SU-DHL-6 (cell line): Measurements from ENCODE around the gene STARD3.
"Not testable (repeated sequence)": the region's sequence is repeated elsewhere in the genome, so short reads cannot be mapped to it uniquely, and the experiment has no call there.

ENCODE experiments used
- H2AFZ ChIP-seq: fragments of 200-600 bp; sonication (generic); 2 replicates; pipeline ENCODE4 v1.6.1; 2014; ENCODE audit warnings: low read depth, mild to moderate bottlenecking, moderate library complexity, mixed read lengths, antibody characterized with exemption, low read length; ENCODE audit not compliant: severe bottlenecking
- H3F3A ChIP-seq: fragments of 200-600 bp; shearing (Covaris generic); 2 replicates; pipeline ENCODE4 v1.6.0; 2016; ENCODE audit warnings: antibody characterized with exemption, mild to moderate bottlenecking; ENCODE audit not compliant: insufficient read depth
- H3K27ac ChIP-seq: fragments of 200-600 bp; sonication (generic); 2 replicates; pipeline ENCODE4 v1.5.1; 2016; ENCODE audit warnings: low read depth, mild to moderate bottlenecking, low read length, moderate library complexity, mixed read lengths
- H3K27me3 ChIP-seq: fragments of 200-600 bp; sonication (generic), shearing (Covaris generic); 2 replicates; pipeline ENCODE4 v1.6.0; 2014; ENCODE audit warnings: mild to moderate bottlenecking, low read length
- H3K36me3 ChIP-seq: fragments of 200-600 bp; sonication (generic); 2 replicates; pipeline ENCODE4 v1.6.1; 2014; ENCODE audit warnings: mild to moderate bottlenecking, low read length, mixed read lengths
- H3K4me2 ChIP-seq: fragments of 300-600, 200-600 bp; shearing (Covaris generic), sonication (generic); 2 replicates; pipeline ENCODE4 v1.6.0; 2014; ENCODE audit warnings: low read length, low read depth, mild to moderate bottlenecking; ENCODE audit not compliant: poor library complexity, severe bottlenecking
- H3K4me3 ChIP-seq: fragments of 200-600 bp; sonication (generic); 2 replicates; pipeline ENCODE4 v1.5.1; 2014; ENCODE audit warnings: antibody characterized with exemption, low read length, mild to moderate bottlenecking, mixed read lengths; ENCODE audit not compliant: insufficient read depth, poor library complexity, severe bottlenecking
- H3K79me2 ChIP-seq: fragments of 200-600 bp; sonication (generic); 2 replicates; pipeline ENCODE4 v1.6.1; 2014; ENCODE audit warnings: mild to moderate bottlenecking, low read length, moderate library complexity; ENCODE audit not compliant: insufficient read depth
- H3K9ac ChIP-seq: fragments of 200-600 bp; sonication (generic); 2 replicates; pipeline ENCODE4 v1.7.0; 2014; ENCODE audit warnings: mild to moderate bottlenecking, low read length
- H3K9me2 ChIP-seq: fragments of 200-600 bp; sonication (generic); replicated peaks from 2 replicates; pipeline ENCODE4 v1.6.1; 2014; ENCODE audit warnings: low read length; ENCODE audit not compliant: insufficient read depth
- H3K9me3 ChIP-seq: fragments of 200-600 bp; sonication (generic); 2 replicates; pipeline ENCODE4 v1.6.1; 2014; ENCODE audit warnings: low read length, mixed read lengths; ENCODE audit not compliant: insufficient read depth
- H4K20me1 ChIP-seq: fragments of 200-600 bp; sonication (generic); 2 replicates; pipeline ENCODE4 v1.6.1; 2014; ENCODE audit warnings: low read depth, mild to moderate bottlenecking, antibody characterized with exemption, low read length, moderate library complexity, mixed read lengths
- CTCF ChIP-seq: fragments of 200-600 bp; sonication (generic); IDR thresholded peaks from one replicate; pipeline ENCODE4 v1.5.1; 2017; ENCODE audit warnings: antibody characterized with exemption, mild to moderate bottlenecking, low read length, moderate library complexity; ENCODE audit not compliant: insufficient read depth, poor library complexity, severe bottlenecking
- EZH2phosphoT487 ChIP-seq: fragments of 200-600 bp; sonication (generic), shearing (Covaris generic); conservative IDR thresholded peaks from 2 replicates; pipeline ENCODE4 v1.6.1; 2018; ENCODE audit warnings: mild to moderate bottlenecking, antibody characterized with exemption, low read length, moderate library complexity, mixed read lengths

Gene STARD3

GRCh38 chr17:39706921-39707337 is 70.0 kb downstream of the STARD3 start:
- TF ChIP-seq CTCF (no peak), EZH2phosphoT487 (no peak)
- Histone ChIP-seq H4K20me1 (no peaks in the 10 kb centered on the region), H3F3A (no peaks in the 10 kb centered on the region), H3K9ac (no peak overlapping the region), H3K4me2 (no peak overlapping the region), H3K9me3 (no peaks in the 10 kb centered on the region), H3K36me3 (no peaks in the 10 kb centered on the region), H2AFZ (no peak overlapping the region), H3K27ac (no peak overlapping the region), H3K9me2 (no peaks in the 10 kb centered on the region), H3K79me2 (no peaks in the 10 kb centered on the region), H3K4me3 (no peak overlapping the region), H3K27me3 (no peaks in the 10 kb centered on the region)

- no peaks in the 10 kb centered on the region for H3F3A ChIP-seq
- H3K27ac ChIP-seq, result no peak overlapping the region
- H3K4me3 ChIP-seq, result no peak overlapping the region
- no peaks in the 10 kb centered on the region for H3K27me3 ChIP-seq
- H3K36me3 ChIP-seq, result no peaks in the 10 kb centered on the region
- H3K9ac ChIP-seq, result no peak overlapping the region
- no peaks in the 10 kb centered on the region for H3K9me3 ChIP-seq
- TF ChIP-seq CTCF (no peak), EZH2phosphoT487 (no peak)
- no peaks in the 10 kb centered on the region for H3K9me2 ChIP-seq
- no peaks in the 10 kb centered on the region for H3K79me2 ChIP-seq
- no peak overlapping the region for H2AFZ ChIP-seq
- no peaks in the 10 kb centered on the region for H4K20me1 ChIP-seq
- H3K4me2 ChIP-seq, result no peak overlapping the region
Measured at GRCh38 chr17:39709319-39709997, 72.5 kb downstream of the STARD3 start.

GRCh38 chr17:39709998-39710964 is 73.3 kb downstream of the STARD3 start:
- no peaks in the 10 kb centered on the region for H4K20me1 ChIP-seq
- no peaks in the 10 kb centered on the region for H3K9me3 ChIP-seq
- H3K79me2 ChIP-seq, result no peaks in the 10 kb centered on the region
- no peaks in the 10 kb centered on the region for H3F3A ChIP-seq
- no peak overlapping the region for H3K4me2 ChIP-seq
- H2AFZ ChIP-seq, result no peak overlapping the region
- no peak overlapping the region for H3K4me3 ChIP-seq
- no peaks in the 10 kb centered on the region for H3K9me2 ChIP-seq
- H3K36me3 ChIP-seq, result no peaks in the 10 kb centered on the region
- no peak overlapping the region for H3K27ac ChIP-seq
- H3K27me3 ChIP-seq, result no peaks in the 10 kb centered on the region
- TF ChIP-seq EZH2phosphoT487, result no peak
- TF ChIP-seq CTCF, result no peak
- no peak overlapping the region for H3K9ac ChIP-seq

- H2AFZ ChIP-seq, H3K79me2 ChIP-seq, H3K9me3 ChIP-seq, H3K9me2 ChIP-seq, H3K9ac ChIP-seq, H3K4me2 ChIP-seq, H4K20me1 ChIP-seq, H3K27me3 ChIP-seq, H3K27ac ChIP-seq, H3K36me3 ChIP-seq, H3K4me3 ChIP-seq, H3F3A ChIP-seq: not testable (repeated sequence)
Measured at GRCh38 chr17:39711071-39711470, 74.1 kb downstream of the STARD3 start.
